Choroid plexus epithelial cell (primary cell): ENCODE data around the gene ITPK1.

Source experiments
- DNase-seq: peaks from one replicate; pipeline ENCODE4 v3.0.0-alpha.2; 2010; ENCODE audit warnings: low read depth
- H3K4me3 ChIP-seq: 2 replicates; pipeline ENCODE4 v1.5.1; 2011; ENCODE audit warnings: low read depth, mild to moderate bottlenecking, control low read depth, low read length, moderate library complexity
- CTCF ChIP-seq: conservative IDR thresholded peaks from 2 replicates; pipeline ENCODE4 v1.5.1; 2011; ENCODE audit warnings: low read depth, mild to moderate bottlenecking, control low read depth, inconsistent platforms, low read length, moderate library complexity

The ITPK1 gene

GRCh38 chr14:92948647-92949046, 167.1 kb downstream of the ITPK1 start:
- no peak overlapping the region for H3K4me3 ChIP-seq
- TF ChIP-seq CTCF, result no peak
- DNase-seq, result no peak

- no peak for DNase-seq
- TF ChIP-seq CTCF, result no peak
- H3K4me3 ChIP-seq, result no peak overlapping the region
Measured at GRCh38 chr14:92946847-92947545, 168.7 kb downstream of the ITPK1 start.

- H3K4me3 ChIP-seq, result no peak overlapping the region
- peak; percentile 73 for DNase-seq
- no peak for TF ChIP-seq CTCF
Measured at GRCh38 chr14:92945959-92946846, 169.5 kb downstream of the ITPK1 start.

GRCh38 chr14:92945544-92945943, 170.2 kb downstream of the ITPK1 start:
- DNase-seq, result no peak
- no peak for TF ChIP-seq CTCF
- no peak overlapping the region for H3K4me3 ChIP-seq

GRCh38 chr14:92944976-92945375, 170.7 kb downstream of the ITPK1 start:
- no peak for TF ChIP-seq CTCF
- no peak for DNase-seq
- H3K4me3 ChIP-seq, result no peak overlapping the region

- no peak for TF ChIP-seq CTCF
- DNase-seq, result no peak
- H3K4me3 ChIP-seq, result no peak overlapping the region
Measured at GRCh38 chr14:92943855-92944570, 171.7 kb downstream of the ITPK1 start.
